HCT116 (cell line): ENCODE measurements around the gene SLC9A9. TPM values are rescaled to one million over a fixed set of nuclear protein-coding genes. Genes with fewer than 3 reads are reported as not detected.

ENCODE experiments used
- ATAC-seq: fragments of 200-7000 bp; cut with Tn5 transposase; 2 replicates; pipeline ENCODE4 v1.9.1; 2020; ENCODE audit warnings: mild to moderate bottlenecking, moderate library complexity
- BruUV-seq: library from RNA; stranded (reverse); fragments of 400-500 nt; replicated peaks from 2 replicates; lab custom pipeline; 2021; lab: Mats Ljungman, UMichigan
- CTCF ChIA-PET: fragments of 300-600 bp; sonication (Branson Sonifier 250); formaldehyde crosslinking; loops from one replicate; lab custom pipeline; 2021; ENCODE audit warnings: antibody characterized with exemption; lab: Charles Lee
- POLR2A ChIA-PET: fragments of 300-600, 350-600 bp; sonication (Branson Sonifier 250); formaldehyde crosslinking; loops from one replicate; lab custom pipeline; 2021; ENCODE audit warnings: antibody characterized with exemption; lab: Charles Lee
- RAD21 ChIA-PET, 2 experiments: fragments of 300-600 bp; sonication (Branson Sonifier 250); formaldehyde crosslinking; loops; one replicate each; lab custom pipeline; 2023; ENCODE audit warnings: low total read pairs in 2 of 2; ENCODE audit not compliant: uncharacterized antibody in 2 of 2, unreplicated experiment in 2 of 2, low non-redundant PET in 1 of 2; lab: Charles Lee
- DNase-seq: peaks from one replicate; pipeline ENCODE4 v3.0.0-alpha.2; 2010; ENCODE audit warnings: low read depth, low spot score
- H2AFZ ChIP-seq: fragments of 200-600 bp; shearing (Covaris generic), sonication (generic); 2 replicates; pipeline ENCODE4 v1.6.1; 2017; ENCODE audit warnings: low read depth, mixed run types, mixed read lengths, antibody characterized with exemption, low read length; ENCODE audit not compliant: poor library complexity, severe bottlenecking
- H3K27ac ChIP-seq: 2 replicates; pipeline ENCODE4 v1.5.1; 2012; ENCODE audit warnings: low read depth, low read length
- H3K27me3 ChIP-seq: fragments of 200-600 bp; sonication (generic); 2 replicates; pipeline ENCODE4 v1.6.1; 2016; ENCODE audit warnings: mixed run types, low read length, mixed read lengths; ENCODE audit not compliant: insufficient read depth
- H3K36me3 ChIP-seq, 2 experiments: fragments of 200-500 bp in 1 of 2; fragments of 200-600 bp in 1 of 2; sonication (Bioruptor generic) in 1 of 2; sonication (generic) in 1 of 2; 2 replicates each; pipeline versions ENCODE4 v1.5.1 to v1.6.1; 2014 to 2016; ENCODE audit warnings: low read length in 2 of 2, inconsistent platforms in 1 of 2, mixed read lengths in 1 of 2, mixed run types in 1 of 2; ENCODE audit not compliant: insufficient read depth in 2 of 2, control insufficient read depth in 1 of 2
- H3K4me1 ChIP-seq, 2 experiments: fragments of 200-600 bp in 1 of 2; sonication (generic) in 1 of 2; 2 replicates each; pipeline versions ENCODE4 v1.5.1 to v1.6.1; 2012 to 2017; ENCODE audit warnings: low read length in 2 of 2, inconsistent platforms in 1 of 2, mild to moderate bottlenecking in 1 of 2, mixed read lengths in 1 of 2, mixed run types in 1 of 2, moderate library complexity in 1 of 2; ENCODE audit not compliant: insufficient read depth in 2 of 2, control insufficient read depth in 1 of 2
- H3K4me2 ChIP-seq: fragments of 200-600 bp; sonication (generic); 2 replicates; pipeline ENCODE4 v1.6.1; 2017; ENCODE audit warnings: mixed run types, low read length, mixed read lengths
- H3K4me3 ChIP-seq, 2 experiments: fragments of 200-600 bp in 1 of 2; sonication (generic) in 1 of 2; replicated peaks in 1 of 2; 2 replicates each; pipeline ENCODE4 v1.5.1; 2011 to 2016; ENCODE audit warnings: low read length in 2 of 2, control low read depth in 1 of 2, low read depth in 1 of 2, mild to moderate bottlenecking in 1 of 2, mixed read lengths in 1 of 2, mixed run types in 1 of 2
- H3K79me2 ChIP-seq: fragments of 200-600 bp; sonication (generic); 2 replicates; pipeline ENCODE4 v1.6.1; 2017; ENCODE audit warnings: mild to moderate bottlenecking, mixed run types, low read length, moderate library complexity, mixed read lengths; ENCODE audit not compliant: insufficient read depth
- H3K9ac ChIP-seq: fragments of 200-600 bp; sonication (generic); 2 replicates; pipeline ENCODE4 v1.6.1; 2016; ENCODE audit warnings: low read length, mixed read lengths
- H3K9me2 ChIP-seq: fragments of 200-600 bp; sonication (generic), shearing (Covaris generic); 2 replicates; pipeline ENCODE4 v1.6.1; 2017; ENCODE audit warnings: mixed run types, mild to moderate bottlenecking, moderate library complexity; ENCODE audit not compliant: insufficient read depth
- H3K9me3 ChIP-seq, 2 experiments: fragments of 200-500 bp in 1 of 2; fragments of 200-600 bp in 1 of 2; sonication (Bioruptor generic) in 1 of 2; sonication (generic) in 1 of 2; 2 replicates each; pipeline ENCODE4 v1.6.1; 2014 to 2017; ENCODE audit warnings: low read length in 2 of 2, mixed read lengths in 2 of 2, inconsistent platforms in 1 of 2, low read depth in 1 of 2, mild to moderate bottlenecking in 1 of 2, mixed run types in 1 of 2, moderate library complexity in 1 of 2; ENCODE audit not compliant: control insufficient read depth in 1 of 2, insufficient read depth in 1 of 2
- H4K20me1 ChIP-seq: fragments of 200-600 bp; sonication (generic), shearing (Covaris generic); 2 replicates; pipeline ENCODE4 v1.6.1; 2017; ENCODE audit warnings: mixed run types, mild to moderate bottlenecking, moderate library complexity; ENCODE audit not compliant: insufficient read depth
- CEBPB ChIP-seq: IDR thresholded peaks from 2 replicates; pipeline ENCODE4 v1.6.1; 2012; ENCODE audit warnings: low read depth
- EZH2 ChIP-seq: fragments of 200-600 bp; sonication (generic); IDR thresholded peaks from 2 replicates; pipeline ENCODE4 v1.6.1; 2017; ENCODE audit warnings: antibody characterized with exemption, mixed run types
- POLR2AphosphoS5 ChIP-seq: IDR thresholded peaks from 2 replicates; pipeline ENCODE4 v1.6.1; 2011; ENCODE audit warnings: mild to moderate bottlenecking, low read depth, low read length, moderate library complexity
- RAD21 ChIP-seq: IDR thresholded peaks from 2 replicates; pipeline ENCODE4 v1.6.1; 2012; ENCODE audit warnings: low read depth, mild to moderate bottlenecking
- SRF ChIP-seq: IDR thresholded peaks from 2 replicates; pipeline ENCODE4 v1.6.1; 2012; ENCODE audit warnings: low read depth
- intact Hi-C: fragments of 100-400 bp; cut with micrococcal nuclease; formaldehyde crosslinking; loops from 2 replicates; pipeline ENCODE4 v1.10.0; 2022
- total RNA-seq: library from RNA; stranded (reverse); gene quantifications from one replicate; pipeline ENCODE4 v1.2.1, GENCODE V29; 2021; ENCODE audit not compliant: unreplicated experiment
- TF ChIP-seq, protein P1 (sequence below): IDR thresholded peaks from 2 replicates; pipeline ENCODE4 v1.6.1; 2012; ENCODE audit warnings: low read depth

Gene SLC9A9
- total RNA-seq, 1 experiment from 2014 or later: 0.20 TPM

DNA sequence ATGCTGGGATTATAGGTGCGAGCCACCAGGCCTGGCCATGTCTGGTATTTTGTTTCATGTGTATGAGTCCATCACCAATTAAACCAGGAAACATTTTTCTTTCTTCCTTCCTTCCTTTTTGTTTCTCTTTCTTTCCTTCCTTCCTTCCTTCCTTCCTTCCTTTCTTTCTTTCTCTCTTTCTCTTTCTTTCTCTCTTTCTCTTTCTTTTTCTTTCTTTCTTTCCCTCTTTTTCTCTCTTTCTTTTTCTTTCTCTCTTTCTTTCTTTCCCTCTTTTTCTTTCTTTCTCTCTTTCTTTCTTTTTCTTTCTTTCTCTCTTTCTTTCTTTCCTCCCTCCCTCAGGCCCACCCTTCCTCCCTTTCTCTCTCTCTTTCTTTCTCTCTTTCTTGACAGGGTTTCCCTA lies 83.4 kb downstream of the SLC9A9 start:
- Histone ChIP-seq H3K9ac (no peak overlapping the region), H3K79me2 (no peaks in the 10 kb centered on the region), H3K4me3 (no peak overlapping the region), H2AFZ (no peak overlapping the region), H4K20me1 (no peaks in the 10 kb centered on the region), H3K9me3 (no peaks in the 10 kb centered on the region), H3K27me3 (no peaks in the 10 kb centered on the region), H3K9me2 (no peaks in the 10 kb centered on the region), H3K27ac (no peak overlapping the region), H3K4me1 (no peaks in the 10 kb centered on the region), H3K4me2 (no peak overlapping the region), H3K36me3 (no peaks in the 10 kb centered on the region)
- POLR2A ChIA-PET: no interaction called here
- RAD21 ChIA-PET: no interaction called here
- CTCF ChIA-PET: no interaction called here
- DNase-seq (no peak), ATAC-seq (no peak)
- no TSS peak for BruUV-seq
- intact Hi-C loops: no loop called here
- TF ChIP-seq EZH2 (no peak), CEBPB (no peak), POLR2AphosphoS5 (no peak), SRF (no peak), RAD21 (no peak)
- TF ChIP-seq, protein P1, sequence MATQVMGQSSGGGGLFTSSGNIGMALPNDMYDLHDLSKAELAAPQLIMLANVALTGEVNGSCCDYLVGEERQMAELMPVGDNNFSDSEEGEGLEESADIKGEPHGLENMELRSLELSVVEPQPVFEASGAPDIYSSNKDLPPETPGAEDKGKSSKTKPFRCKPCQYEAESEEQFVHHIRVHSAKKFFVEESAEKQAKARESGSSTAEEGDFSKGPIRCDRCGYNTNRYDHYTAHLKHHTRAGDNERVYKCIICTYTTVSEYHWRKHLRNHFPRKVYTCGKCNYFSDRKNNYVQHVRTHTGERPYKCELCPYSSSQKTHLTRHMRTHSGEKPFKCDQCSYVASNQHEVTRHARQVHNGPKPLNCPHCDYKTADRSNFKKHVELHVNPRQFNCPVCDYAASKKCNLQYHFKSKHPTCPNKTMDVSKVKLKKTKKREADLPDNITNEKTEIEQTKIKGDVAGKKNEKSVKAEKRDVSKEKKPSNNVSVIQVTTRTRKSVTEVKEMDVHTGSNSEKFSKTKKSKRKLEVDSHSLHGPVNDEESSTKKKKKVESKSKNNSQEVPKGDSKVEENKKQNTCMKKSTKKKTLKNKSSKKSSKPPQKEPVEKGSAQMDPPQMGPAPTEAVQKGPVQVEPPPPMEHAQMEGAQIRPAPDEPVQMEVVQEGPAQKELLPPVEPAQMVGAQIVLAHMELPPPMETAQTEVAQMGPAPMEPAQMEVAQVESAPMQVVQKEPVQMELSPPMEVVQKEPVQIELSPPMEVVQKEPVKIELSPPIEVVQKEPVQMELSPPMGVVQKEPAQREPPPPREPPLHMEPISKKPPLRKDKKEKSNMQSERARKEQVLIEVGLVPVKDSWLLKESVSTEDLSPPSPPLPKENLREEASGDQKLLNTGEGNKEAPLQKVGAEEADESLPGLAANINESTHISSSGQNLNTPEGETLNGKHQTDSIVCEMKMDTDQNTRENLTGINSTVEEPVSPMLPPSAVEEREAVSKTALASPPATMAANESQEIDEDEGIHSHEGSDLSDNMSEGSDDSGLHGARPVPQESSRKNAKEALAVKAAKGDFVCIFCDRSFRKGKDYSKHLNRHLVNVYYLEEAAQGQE: no peak
